GM12878 (cell line): ENCODE measurements around the gene DYNC1H1. TPM values are rescaled to one million over a fixed set of nuclear protein-coding genes. Genes with fewer than 3 reads are reported as not detected.

Experiments used
- ATAC-seq: fragments of 200-7000 bp; cut with Tn5 transposase; 3 replicates; pipeline ENCODE4 v1.9.1; 2020; ENCODE audit warnings: mild to moderate bottlenecking, moderate library complexity
- BruUV-seq: library from RNA; stranded (reverse); fragments of 400-500 nt; replicated peaks from 2 replicates; lab custom pipeline; 2021; lab: Mats Ljungman, UMichigan
- CTCF ChIA-PET: fragments of 300-600 bp; sonication (Branson Sonifier 250); formaldehyde crosslinking; extraction: SDS; loops from one replicate; lab custom pipeline; 2021; ENCODE audit warnings: inconsistent platforms; lab: Yijun Ruan, JAX
- POLR2A ChIA-PET: fragments of 350-600 bp; formaldehyde crosslinking; extraction: SDS; loops from one replicate; lab custom pipeline; 2021; ENCODE audit warnings: inconsistent platforms; lab: Charles Lee
- RAD21 ChIA-PET: fragments of 300-600 bp; sonication (Branson Sonifier 250); formaldehyde crosslinking; loops from one replicate; lab custom pipeline; 2023; ENCODE audit warnings: antibody characterized with exemption; ENCODE audit not compliant: unreplicated experiment; lab: Charles Lee
- SMC1A ChIA-PET: fragments of 300-600 bp; sonication (Branson Sonifier 250); formaldehyde crosslinking; loops from one replicate; lab custom pipeline; 2023; ENCODE audit not compliant: unreplicated experiment, uncharacterized antibody; lab: Charles Lee
- DNase-seq: peaks from one replicate; pipeline ENCODE4 v3.0.0-alpha.2; 2011; ENCODE audit warnings: low read depth, low spot score
- FAIRE-seq: peaks from 3 replicates; lab custom pipeline; 2011; peaks lifted over from hg19 to GRCh38; lab: Jason Lieb, UNC
- H2AFZ ChIP-seq: 2 replicates; pipeline ENCODE4 v1.6.0; 2011; ENCODE audit warnings: low read depth, low read length, control low read depth; ENCODE audit not compliant: control insufficient read depth
- H3K27ac ChIP-seq: 2 replicates; pipeline ENCODE4 v1.5.1; 2011; ENCODE audit warnings: control low read depth; ENCODE audit not compliant: control insufficient read depth, insufficient read depth
- H3K27me3 ChIP-seq, 2 experiments: replicated peaks in 1 of 2; 2 replicates each; pipeline versions ENCODE4 v1.6.0 to v1.6.1; 2011; ENCODE audit warnings: low read length in 1 of 2; ENCODE audit not compliant: control insufficient read depth in 2 of 2, insufficient read depth in 2 of 2
- H3K36me3 ChIP-seq, 2 experiments: 2 replicates each; pipeline ENCODE4 v1.5.1; 2011; ENCODE audit warnings: low read length in 1 of 2; ENCODE audit not compliant: control insufficient read depth in 2 of 2, insufficient read depth in 2 of 2
- H3K4me1 ChIP-seq: 2 replicates; pipeline ENCODE4 v1.6.1; 2011; ENCODE audit warnings: mild to moderate bottlenecking, low read length, moderate library complexity, mixed read lengths; ENCODE audit not compliant: control insufficient read depth, insufficient read depth
- H3K4me2 ChIP-seq: 2 replicates; pipeline ENCODE4 v1.6.0; 2011; ENCODE audit warnings: control low read depth; ENCODE audit not compliant: control insufficient read depth, insufficient read depth
- H3K4me3 ChIP-seq: fragments of 200-600 bp; sonication (generic); 2 replicates; pipeline ENCODE4 v1.5.1; 2016
- H3K79me2 ChIP-seq: 2 replicates; pipeline ENCODE4 v1.6.0; 2011; ENCODE audit warnings: low read length; ENCODE audit not compliant: control insufficient read depth, insufficient read depth
- H3K9ac ChIP-seq: 2 replicates; pipeline ENCODE4 v1.8.0; 2011; ENCODE audit warnings: low read length, control low read depth, mixed read lengths; ENCODE audit not compliant: control insufficient read depth, insufficient read depth
- H3K9me3 ChIP-seq: replicated peaks from 3 replicates; pipeline ENCODE4 v1.5.1; 2011; ENCODE audit warnings: mild to moderate bottlenecking, low read length; ENCODE audit not compliant: control insufficient read depth, insufficient read depth
- H4K20me1 ChIP-seq: 2 replicates; pipeline ENCODE4 v1.6.0; 2011; ENCODE audit not compliant: control insufficient read depth, insufficient read depth
- ATF7 ChIP-seq: fragments of 450-650 bp; IDR thresholded peaks from 2 replicates; pipeline ENCODE4 v1.6.1; 2016; ENCODE audit warnings: low read depth, mild to moderate bottlenecking
- FOXM1 ChIP-seq: IDR thresholded peaks from 2 replicates; pipeline ENCODE4 v1.6.1; 2012; ENCODE audit warnings: low read depth, mild to moderate bottlenecking, inconsistent platforms, low read length, moderate library complexity
- KDM1A ChIP-seq: fragments of 200-600 bp; sonication (generic); IDR thresholded peaks from 2 replicates; pipeline ENCODE4 v1.6.1; 2016; ENCODE audit warnings: borderline replicate concordance
- NFXL1 ChIP-seq: fragments of 450-650 bp; IDR thresholded peaks from 2 replicates; pipeline ENCODE4 v1.6.1; 2017; ENCODE audit warnings: antibody characterized with exemption, mild to moderate bottlenecking, borderline replicate concordance
- NR2C2 ChIP-seq: IDR thresholded peaks from 2 replicates; pipeline ENCODE4 v1.6.1; 2011; ENCODE audit warnings: borderline replicate concordance, low read depth; ENCODE audit not compliant: control insufficient read depth, insufficient read length
- PAX5 ChIP-seq: IDR thresholded peaks from 2 replicates; pipeline ENCODE4 v1.6.1; 2011; ENCODE audit warnings: low read depth, low read length, borderline replicate concordance
- POLR2AphosphoS5 ChIP-seq: IDR thresholded peaks from 2 replicates; pipeline ENCODE4 v1.6.1; 2011; ENCODE audit warnings: mild to moderate bottlenecking, low read length, inconsistent platforms
- SRF ChIP-seq, 2 experiments: IDR thresholded peaks; 2 replicates each; pipeline ENCODE4 v1.6.1; 2011; ENCODE audit warnings: low read depth in 2 of 2, low read length in 2 of 2, mild to moderate bottlenecking in 1 of 2, moderate library complexity in 1 of 2
- SUZ12 ChIP-seq: fragments of 200-600 bp; sonication (generic); IDR thresholded peaks from one replicate; pipeline ENCODE4 v1.6.1; 2018; ENCODE audit warnings: antibody characterized with exemption, mild to moderate bottlenecking; ENCODE audit not compliant: unreplicated experiment
- TBL1XR1 ChIP-seq: IDR thresholded peaks from 2 replicates; pipeline ENCODE4 v1.6.1; 2012; ENCODE audit warnings: low read depth, low read length, improper control_type of control experiment
- ZNF207 ChIP-seq: fragments of 450-650 bp; IDR thresholded peaks from 2 replicates; pipeline ENCODE4 v1.6.1; 2014; ENCODE audit warnings: antibody characterized with exemption, mild to moderate bottlenecking, borderline replicate concordance
- WGBS: methylation state at CpG from one replicate; pipeline ENCODE4 v1.1.6; 2016; ENCODE audit warnings: low lambda C conversion rate; ENCODE audit not compliant: insufficient replicate concordance, insufficient coverage; ENCODE audit errors: missing lambda C conversion rate; 5-methylcytosine and 5-hydroxymethylcytosine counted together
- in situ Hi-C: fragments of 300-500 bp; cut with MboI; formaldehyde crosslinking; loops from 9 replicates; pipeline ENCODE4 v1.14.3; 2018; ENCODE audit warnings: mixed read lengths
- intact Hi-C: fragments of 100-400 bp; cut with micrococcal nuclease; formaldehyde crosslinking; loops from one replicate; pipeline ENCODE4 v1.14.2; 2022; ENCODE audit not compliant: unreplicated experiment
- polyA plus RNA-seq, 11 experiments: library from polyadenylated mRNA; depleted of rRNA in 4 of 11; unstranded in 6 of 11; stranded (reverse) in 5 of 11; fragments of >200 nt; fragmentation: Nextera tagmentation in 4 of 11; fragmentation: Illumina TruSeq in 1 of 11; extraction: Ambion mirVana in 4 of 11; extraction: Trizol in 1 of 11; gene quantifications; 1 replicate in 1 of 11; 2 replicates in 10 of 11; pipeline versions ENCODE4 v1.2.1 to v1.2.3, GENCODE V29; 2011 to 2016; ENCODE audit warnings: inconsistent platforms in 2 of 11, missing spikeins in 2 of 11, low read depth in 1 of 11
- total RNA-seq, 4 experiments: library from RNA; depleted of rRNA in 3 of 4; stranded (reverse); fragments of >200 nt in 3 of 4; fragmentation: Illumina TruSeq in 1 of 4; extraction: Trizol in 1 of 4; gene quantifications; 2 replicates each; pipeline versions ENCODE4 v1.2.1 to v1.2.3, GENCODE V29; 2013 to 2021
- TF ChIP-seq, protein P1 (sequence below): fragments of 450-650 bp; formaldehyde crosslinking; IDR thresholded peaks from 2 replicates; pipeline ENCODE4 v1.5.0; 2022; ENCODE audit warnings: mild to moderate bottlenecking, missing genetic modification characterization
- TF ChIP-seq, protein P2 (sequence below): fragments of 150-350 bp; IDR thresholded peaks from 2 replicates; pipeline ENCODE4 v1.6.1; 2016; ENCODE audit warnings: low read depth, low read length

DYNC1H1 gene
- total and polyA plus RNA-seq, 10 of the 15 experiments (the other 5 are each of a cell fraction or from before 2014, with no cell fraction given): 38.4 to 291 (median 111) TPM

DNA sequence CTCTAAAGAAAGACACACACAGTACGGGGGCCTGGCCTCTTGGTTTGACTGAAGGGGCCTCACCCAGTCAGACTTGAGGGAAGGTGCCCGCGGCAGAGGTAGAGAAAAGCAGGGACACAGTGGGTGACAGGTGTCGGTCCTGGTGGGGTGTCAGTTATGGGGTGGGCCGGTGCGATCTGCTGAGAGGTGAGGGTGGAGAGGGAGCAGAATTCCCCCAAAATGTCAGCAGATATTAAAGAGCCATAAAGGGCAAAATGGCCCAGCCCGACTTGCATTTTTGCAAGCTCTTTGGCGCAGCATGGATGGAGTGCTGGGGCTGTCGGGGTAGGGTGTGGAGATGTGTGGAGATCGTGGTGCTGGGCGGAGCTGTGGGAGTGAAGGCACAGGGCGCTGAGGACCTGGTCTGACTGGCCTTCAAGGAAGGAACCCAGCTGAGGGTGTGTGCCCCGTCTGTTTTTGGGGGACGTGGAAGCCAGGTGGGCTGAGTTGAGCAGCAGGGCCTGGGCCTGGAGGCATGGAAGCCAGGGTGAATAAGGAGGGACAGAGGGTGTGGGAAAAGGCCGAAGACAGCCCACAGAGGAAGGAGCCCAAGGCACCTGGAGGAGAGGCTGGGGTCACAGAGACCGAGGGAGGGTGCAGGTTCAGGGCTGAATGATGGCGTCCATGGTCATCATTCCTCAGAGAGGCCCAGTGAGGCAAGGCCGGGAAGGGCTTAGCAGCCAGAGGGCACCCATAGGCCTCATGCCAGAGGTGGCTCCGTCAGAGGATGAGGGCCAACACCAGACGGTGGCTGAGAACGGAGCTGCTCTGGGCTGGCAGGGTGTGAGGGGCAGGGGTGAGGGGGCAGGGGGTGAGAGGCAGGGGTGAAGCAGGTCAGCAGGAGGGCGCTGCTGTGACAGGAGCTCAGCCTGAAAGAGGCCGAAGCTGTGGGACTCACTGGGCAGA lies 48.2 kb upstream of the DYNC1H1 start:
- H3K4me2 ChIP-seq: no peak overlapping the region
- no peak for ATAC-seq
- no peak overlapping the region for H3K9ac ChIP-seq
- H2AFZ ChIP-seq: no peak overlapping the region
- ChIA-PET RAD21 (interaction anchor here (1.9 kb wide), 1 partner anchor 72 kb away, joined by 4 read pairs; no protein-coding TSS in a partner anchor), SMC1A (interaction anchor here (1.3 kb wide), 1 partner anchor 146 kb away, joined by 3 read pairs; no protein-coding TSS in a partner anchor), CTCF (interaction anchor here (0.5 to 0.6 kb wide), 2 partner anchors 65 to 145 kb away, joined by 3 to 4 read pairs; no protein-coding TSS in a partner anchor), POLR2A (no interaction called here)
- WGBS: 97% methylated on average over 23 of the region's 23 CpGs
- no peak for FAIRE-seq
- no peaks in the 10 kb centered on the region for H3K27me3 ChIP-seq
- H3K36me3 ChIP-seq: peaks cover 2 to 8% of the 10 kb centered on the region in 2 experiments
- intact Hi-C loops (no loop called here), in situ Hi-C loops (no loop called here)
- H4K20me1 ChIP-seq: no peaks in the 10 kb centered on the region
- H3K4me3 ChIP-seq: no peak overlapping the region
- no peaks in the 10 kb centered on the region for H3K4me1 ChIP-seq
- no peak for DNase-seq
- no peaks in the 10 kb centered on the region for H3K9me3 ChIP-seq
- no peak overlapping the region for H3K27ac ChIP-seq
- BruUV-seq: no TSS peak
- H3K79me2 ChIP-seq: no peaks in the 10 kb centered on the region
- no peak for TF ChIP-seq SUZ12
- TF ChIP-seq FOXM1: no peak
- no peak for TF ChIP-seq ZNF207
- no peak for TF ChIP-seq SRF (IDR thresholded peaks at IDR 0.05; ENCODE audit: low read depth in 2 of 2, low read length in 2 of 2)
- TF ChIP-seq PAX5: no peak
- no peak for TF ChIP-seq NFXL1
- TF ChIP-seq NR2C2: no peak
- no peak for TF ChIP-seq TBL1XR1
- TF ChIP-seq, protein P1, sequence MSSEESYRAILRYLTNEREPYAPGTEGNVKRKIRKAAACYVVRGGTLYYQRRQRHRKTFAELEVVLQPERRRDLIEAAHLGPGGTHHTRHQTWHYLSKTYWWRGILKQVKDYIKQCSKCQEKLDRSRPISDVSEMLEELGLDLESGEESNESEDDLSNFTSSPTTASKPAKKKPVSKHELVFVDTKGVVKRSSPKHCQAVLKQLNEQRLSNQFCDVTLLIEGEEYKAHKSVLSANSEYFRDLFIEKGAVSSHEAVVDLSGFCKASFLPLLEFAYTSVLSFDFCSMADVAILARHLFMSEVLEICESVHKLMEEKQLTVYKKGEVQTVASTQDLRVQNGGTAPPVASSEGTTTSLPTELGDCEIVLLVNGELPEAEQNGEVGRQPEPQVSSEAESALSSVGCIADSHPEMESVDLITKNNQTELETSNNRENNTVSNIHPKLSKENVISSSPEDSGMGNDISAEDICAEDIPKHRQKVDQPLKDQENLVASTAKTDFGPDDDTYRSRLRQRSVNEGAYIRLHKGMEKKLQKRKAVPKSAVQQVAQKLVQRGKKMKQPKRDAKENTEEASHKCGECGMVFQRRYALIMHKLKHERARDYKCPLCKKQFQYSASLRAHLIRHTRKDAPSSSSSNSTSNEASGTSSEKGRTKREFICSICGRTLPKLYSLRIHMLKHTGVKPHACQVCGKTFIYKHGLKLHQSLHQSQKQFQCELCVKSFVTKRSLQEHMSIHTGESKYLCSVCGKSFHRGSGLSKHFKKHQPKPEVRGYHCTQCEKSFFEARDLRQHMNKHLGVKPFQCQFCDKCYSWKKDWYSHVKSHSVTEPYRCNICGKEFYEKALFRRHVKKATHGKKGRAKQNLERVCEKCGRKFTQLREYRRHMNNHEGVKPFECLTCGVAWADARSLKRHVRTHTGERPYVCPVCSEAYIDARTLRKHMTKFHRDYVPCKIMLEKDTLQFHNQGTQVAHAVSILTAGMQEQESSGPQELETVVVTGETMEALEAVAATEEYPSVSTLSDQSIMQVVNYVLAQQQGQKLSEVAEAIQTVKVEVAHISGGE (CRISPR knock-in tag): no peak
- TF ChIP-seq KDM1A: no peak
- no peak for TF ChIP-seq ATF7
- no peak for TF ChIP-seq POLR2AphosphoS5
- TF ChIP-seq, protein P2, sequence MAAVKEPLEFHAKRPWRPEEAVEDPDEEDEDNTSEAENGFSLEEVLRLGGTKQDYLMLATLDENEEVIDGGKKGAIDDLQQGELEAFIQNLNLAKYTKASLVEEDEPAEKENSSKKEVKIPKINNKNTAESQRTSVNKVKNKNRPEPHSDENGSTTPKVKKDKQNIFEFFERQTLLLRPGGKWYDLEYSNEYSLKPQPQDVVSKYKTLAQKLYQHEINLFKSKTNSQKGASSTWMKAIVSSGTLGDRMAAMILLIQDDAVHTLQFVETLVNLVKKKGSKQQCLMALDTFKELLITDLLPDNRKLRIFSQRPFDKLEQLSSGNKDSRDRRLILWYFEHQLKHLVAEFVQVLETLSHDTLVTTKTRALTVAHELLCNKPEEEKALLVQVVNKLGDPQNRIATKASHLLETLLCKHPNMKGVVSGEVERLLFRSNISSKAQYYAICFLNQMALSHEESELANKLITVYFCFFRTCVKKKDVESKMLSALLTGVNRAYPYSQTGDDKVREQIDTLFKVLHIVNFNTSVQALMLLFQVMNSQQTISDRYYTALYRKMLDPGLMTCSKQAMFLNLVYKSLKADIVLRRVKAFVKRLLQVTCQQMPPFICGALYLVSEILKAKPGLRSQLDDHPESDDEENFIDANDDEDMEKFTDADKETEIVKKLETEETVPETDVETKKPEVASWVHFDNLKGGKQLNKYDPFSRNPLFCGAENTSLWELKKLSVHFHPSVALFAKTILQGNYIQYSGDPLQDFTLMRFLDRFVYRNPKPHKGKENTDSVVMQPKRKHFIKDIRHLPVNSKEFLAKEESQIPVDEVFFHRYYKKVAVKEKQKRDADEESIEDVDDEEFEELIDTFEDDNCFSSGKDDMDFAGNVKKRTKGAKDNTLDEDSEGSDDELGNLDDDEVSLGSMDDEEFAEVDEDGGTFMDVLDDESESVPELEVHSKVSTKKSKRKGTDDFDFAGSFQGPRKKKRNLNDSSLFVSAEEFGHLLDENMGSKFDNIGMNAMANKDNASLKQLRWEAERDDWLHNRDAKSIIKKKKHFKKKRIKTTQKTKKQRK: no peak
